B cell (primary cell): ENCODE results near the gene ADSS1. TPM values are rescaled to one million over a fixed set of nuclear protein-coding genes. Genes with fewer than 3 reads are reported as not detected.

Experiments used
- ATAC-seq: fragments of 200-7000 bp; cut with Tn5 transposase; one replicate; pipeline ENCODE4 v1.10.0; 2021; ENCODE audit warnings: low read depth, mild to moderate bottlenecking, moderate number of reproducible peaks, moderate library complexity
- CTCF ChIA-PET: fragments of 350-600 bp; sonication (Branson Sonifier 250); formaldehyde crosslinking; loops from one replicate; lab custom pipeline; 2021; ENCODE audit warnings: antibody characterized with exemption, inconsistent platforms; lab: Charles Lee
- POLR2A ChIA-PET: fragments of 350-600 bp; sonication (Branson Sonifier 250); formaldehyde crosslinking; loops from one replicate; lab custom pipeline; 2021; ENCODE audit warnings: antibody characterized with exemption; lab: Charles Lee
- DNase-seq: peaks from one replicate; pipeline ENCODE4 v3.0.0; 2013
- H2AFZ ChIP-seq: 2 replicates; pipeline ENCODE4 v1.6.1; 2012; ENCODE audit warnings: mild to moderate bottlenecking, low read depth, low read length; ENCODE audit not compliant: insufficient read depth, poor library complexity, severe bottlenecking
- H3K27ac ChIP-seq, 2 donors: 1 replicate in 1 of 2; 2 replicates in 1 of 2; pipeline ENCODE4 v1.5.1; 2012 to 2013; ENCODE audit warnings: low read length in 2 of 2, mild to moderate bottlenecking in 2 of 2, moderate library complexity in 1 of 2
- H3K27me3 ChIP-seq, 4 experiments: fragments of 200-600 bp in 1 of 4; sonication (generic) in 1 of 4; replicated peaks in 1 of 4; 1 replicate in 2 of 4; 2 replicates in 2 of 4; pipeline versions ENCODE4 v1.6.1 to v1.7.0; 2013 to 2016; ENCODE audit warnings: low read length in 3 of 4, mild to moderate bottlenecking in 2 of 4, mixed read lengths in 1 of 4, moderate library complexity in 1 of 4; ENCODE audit not compliant: insufficient read depth in 4 of 4, control insufficient read depth in 3 of 4; ENCODE audit errors: control extremely low read depth in 1 of 4
- H3K36me3 ChIP-seq, 2 experiments: replicated peaks in 1 of 2; 1 replicate in 1 of 2; 2 replicates in 1 of 2; pipeline versions ENCODE4 v1.6.1 to v1.7.1; 2013; ENCODE audit warnings: low read length in 1 of 2; ENCODE audit not compliant: insufficient read depth in 2 of 2, control insufficient read depth in 1 of 2; ENCODE audit errors: control extremely low read depth in 1 of 2, extremely low read depth in 1 of 2
- H3K4me1 ChIP-seq, 2 donors: fragments of 200-600 bp in 1 of 2; sonication (generic) in 1 of 2; 1 replicate in 1 of 2; 2 replicates in 1 of 2; pipeline versions ENCODE4 v1.5.1 to v1.6.1; 2013 to 2017; ENCODE audit warnings: low read length in 2 of 2; ENCODE audit not compliant: control insufficient read depth in 2 of 2, insufficient read depth in 2 of 2
- H3K4me2 ChIP-seq: replicated peaks from 2 replicates; pipeline ENCODE3; 2012; ENCODE audit warnings: mild to moderate bottlenecking, low read depth, low read length; ENCODE audit not compliant: poor library complexity, severe bottlenecking
- H3K4me3 ChIP-seq, 5 experiments: fragments of 200-600 bp in 1 of 5; sonication (generic) in 1 of 5; 1 replicate in 3 of 5; 2 replicates in 2 of 5; pipeline versions ENCODE4 v1.5.1 to v1.7.0; 2011 to 2016; ENCODE audit warnings: low read length in 4 of 5, mild to moderate bottlenecking in 4 of 5, low read depth in 2 of 5, control low read depth in 1 of 5, moderate library complexity in 1 of 5; ENCODE audit not compliant: insufficient read depth in 1 of 5; ENCODE audit errors: control extremely low read depth in 1 of 5, extremely low read depth in 1 of 5
- H3K79me2 ChIP-seq: fragments of 200-600 bp; sonication (generic); one replicate; pipeline ENCODE4 v1.6.0; 2016; ENCODE audit warnings: low read length; ENCODE audit not compliant: control insufficient read depth, insufficient read depth
- H3K9ac ChIP-seq: fragments of 200-600 bp; sonication (generic); 2 replicates; pipeline ENCODE4 v1.6.1; 2017; ENCODE audit warnings: mild to moderate bottlenecking, low read length, moderate library complexity
- H3K9me3 ChIP-seq, 3 donors: one replicate each; pipeline versions ENCODE4 v1.6.1 to v1.7.1; 2013; ENCODE audit warnings: low read length in 2 of 3; ENCODE audit not compliant: control insufficient read depth in 2 of 3, insufficient read depth in 1 of 3; ENCODE audit errors: control extremely low read depth in 1 of 3
- H4K20me1 ChIP-seq: 2 replicates; pipeline ENCODE4 v1.6.0; 2012; ENCODE audit warnings: mild to moderate bottlenecking, low read length; ENCODE audit not compliant: insufficient read depth, control insufficient read depth, poor library complexity, severe bottlenecking
- H3K27ac Mint-ChIP-seq: one replicate; pipeline ENCODE4 v1.8.0; 2021; ENCODE audit warnings: mixed read lengths
- H3K27me3 Mint-ChIP-seq: one replicate; pipeline ENCODE4 v1.8.0; 2021; ENCODE audit warnings: mixed read lengths
- H3K4me1 Mint-ChIP-seq: one replicate; pipeline ENCODE4 v1.8.0; 2021; ENCODE audit warnings: mixed read lengths
- H3K4me3 Mint-ChIP-seq: one replicate; pipeline ENCODE4 v1.8.0; 2021; ENCODE audit warnings: mixed read lengths
- H3K9me3 Mint-ChIP-seq: one replicate; pipeline ENCODE4 v1.8.0; 2022; ENCODE audit warnings: mixed read lengths; ENCODE audit not compliant: insufficient read depth
- CTCF ChIP-seq: fragments of 200-600 bp; IDR thresholded peaks from one replicate; pipeline ENCODE4 v1.8.0; 2022; ENCODE audit warnings: antibody characterized with exemption, mild to moderate bottlenecking
- EZH2 ChIP-seq: IDR thresholded peaks from 2 replicates; pipeline ENCODE4 v1.6.1; 2012; ENCODE audit warnings: borderline replicate concordance, low read depth, mild to moderate bottlenecking, moderate library complexity, low read length; ENCODE audit not compliant: insufficient read depth, poor library complexity, severe bottlenecking
- WGBS: methylation state at CpG from one replicate; pipeline ENCODE4 v1.1.5; 2013; ENCODE audit warnings: missing lambda C conversion rate; ENCODE audit not compliant: insufficient coverage; 5-methylcytosine and 5-hydroxymethylcytosine counted together
- intact Hi-C: fragments of 100-400 bp; cut with micrococcal nuclease; formaldehyde crosslinking; loops from one replicate; pipeline ENCODE4 v1.10.0; 2022
- polyA plus RNA-seq: library from polyadenylated mRNA; depleted of rRNA; stranded (reverse); fragments of >200 nt; gene quantifications from 2 replicates; pipeline ENCODE4 v1.2.3, GENCODE V29; 2012
- total RNA-seq, 2 donors: library from RNA; stranded (reverse); fragments of 120-200 nt in 1 of 2; gene quantifications; 1 replicate in 1 of 2; 2 replicates in 1 of 2; pipeline versions ENCODE4 v1.2.3 to v1.2.4, GENCODE V29; 2013 to 2022

Gene ADSS1
- total and polyA plus RNA-seq, 2 donors (not counting 1 experiment from before 2014, with no cell fraction given), result 0.33 to 1.7 TPM

GRCh38 chr14:104788873-104789663, 65.0 kb downstream of the ADSS1 start:
- Mint-ChIP-seq H3K4me1 (peaks cover 18% of the 10 kb centered on the region), H3K9me3 (no peaks in the 10 kb centered on the region), H3K4me3 (no peak overlapping the region), H3K27ac (no peak overlapping the region), H3K27me3 (no peaks in the 10 kb centered on the region)
- TF ChIP-seq CTCF, result no peak
- ChIA-PET POLR2A (no interaction called here), CTCF (interaction anchor here (0.6 to 1.3 kb wide), 2 partner anchors 19 to 196 kb away, joined by 4 read pairs; no protein-coding TSS in a partner anchor)
- peaks cover 91% of the 10 kb centered on the region for H3K79me2 ChIP-seq
- peaks cover 100% of the 10 kb centered on the region for H4K20me1 ChIP-seq
- no peak overlapping the region for H2AFZ ChIP-seq
- no peak for ATAC-seq
- DNase-seq, result no peak
- no peaks in the 10 kb centered on the region for H3K27me3 ChIP-seq
- no peak overlapping the region for H3K4me2 ChIP-seq
- no peak overlapping the region for H3K4me3 ChIP-seq
- intact Hi-C loops, result no loop called here
- H3K36me3 ChIP-seq, result peaks cover 0 to 33% of the 10 kb centered on the region in 2 experiments
- no peak overlapping the region for H3K27ac ChIP-seq
- H3K9ac ChIP-seq, result no peak overlapping the region
- no peaks in the 10 kb centered on the region for H3K9me3 ChIP-seq
- peaks cover 12 to 29% of the 10 kb centered on the region in 2 donors for H3K4me1 ChIP-seq
- WGBS, result 94% methylated on average over 39 of the region's 39 CpGs

- Mint-ChIP-seq H3K9me3 (no peaks in the 10 kb centered on the region), H3K27me3 (no peaks in the 10 kb centered on the region), H3K4me3 (no peak overlapping the region), H3K4me1 (peaks cover 24% of the 10 kb centered on the region), H3K27ac (no peak overlapping the region)
- H3K9me3 ChIP-seq, result no peaks in the 10 kb centered on the region
- 90% methylated on average over 19 of the region's 31 CpGs for WGBS
- POLR2A ChIA-PET, result no interaction called here
- no peak overlapping the region for H3K27ac ChIP-seq
- peaks cover 100% of the 10 kb centered on the region for H4K20me1 ChIP-seq
- H3K27me3 ChIP-seq, result no peaks in the 10 kb centered on the region
- H3K4me1 ChIP-seq, result peaks cover 20 to 38% of the 10 kb centered on the region in 2 donors
- intact Hi-C loops, result no loop called here
- peaks cover 0 to 33% of the 10 kb centered on the region in 2 experiments for H3K36me3 ChIP-seq
- TF ChIP-seq EZH2 (no peak), CTCF (no peak)
- H3K9ac ChIP-seq, result no peak overlapping the region
- H3K79me2 ChIP-seq, result peaks cover 92% of the 10 kb centered on the region
- DNase-seq (no peak), ATAC-seq (no peak)
- H3K4me2 ChIP-seq, result no peak overlapping the region
- no peak overlapping the region for H2AFZ ChIP-seq
- H3K4me3 ChIP-seq, result no peak overlapping the region
- CTCF ChIA-PET, result no interaction called here
Measured at GRCh38 chr14:104789752-104790743, 66.0 kb downstream of the ADSS1 start.
